HEK293 (cell line): ENCODE results near the gene PCK1.

ENCODE experiments used
- CTCF ChIA-PET: fragments of 350-600 bp; formaldehyde crosslinking; extraction: SDS; loops from one replicate; lab custom pipeline; 2021; ENCODE audit warnings: antibody characterized with exemption; lab: Yijun Ruan, JAX
- POLR2A ChIA-PET: fragments of 300-600 bp; formaldehyde crosslinking; extraction: SDS; loops from one replicate; lab custom pipeline; 2020; ENCODE audit warnings: antibody characterized with exemption, inconsistent platforms; lab: Yijun Ruan, JAX
- H3K27ac ChIP-seq: fragments of 200-500 bp; sonication (Bioruptor generic); 2 replicates; pipeline ENCODE4 v1.5.1; 2014; ENCODE audit warnings: low read depth, low read length, control low read depth, inconsistent platforms; ENCODE audit errors: extremely low read depth
- H3K36me3 ChIP-seq, 2 experiments: fragments of 200-500 bp in 1 of 2; sonication (Bioruptor generic) in 1 of 2; 1 replicate in 1 of 2; 2 replicates in 1 of 2; pipeline ENCODE4 v1.5.1; 2014 to 2017; ENCODE audit warnings: inconsistent platforms in 2 of 2, low read length in 2 of 2; ENCODE audit not compliant: control insufficient read depth in 2 of 2, insufficient read depth in 1 of 2
- H3K4me1 ChIP-seq: fragments of 200-500 bp; sonication (Bioruptor generic); 2 replicates; pipeline ENCODE4 v1.5.1; 2014; ENCODE audit warnings: mild to moderate bottlenecking, low read length, inconsistent platforms; ENCODE audit not compliant: control insufficient read depth, insufficient read depth
- H3K4me3 ChIP-seq: 2 replicates; pipeline ENCODE4 v1.5.1; 2011; ENCODE audit warnings: low read depth, mild to moderate bottlenecking, control low read depth, low read length, moderate library complexity
- H3K9me3 ChIP-seq: fragments of 200-500 bp; sonication (Bioruptor generic); 2 replicates; pipeline ENCODE4 v1.5.1; 2014; ENCODE audit warnings: low read depth, low read length, inconsistent platforms; ENCODE audit not compliant: control insufficient read depth, insufficient read depth
- BCL11B ChIP-seq: fragments of 450-650 bp; formaldehyde crosslinking; IDR thresholded peaks from 2 replicates; pipeline ENCODE4 v1.5.1; 2016; ENCODE audit warnings: low read depth, missing biosample characterization, missing genetic modification characterization
- EGR2 ChIP-seq: fragments of 450-650 bp; formaldehyde crosslinking; IDR thresholded peaks from 2 replicates; pipeline ENCODE4 v1.5.1; 2016; ENCODE audit warnings: low read depth, missing biosample characterization, missing genetic modification characterization
- OSR2 ChIP-seq: fragments of 450-650 bp; formaldehyde crosslinking; IDR thresholded peaks from 2 replicates; pipeline ENCODE4 v1.5.1; 2016; ENCODE audit warnings: missing biosample characterization, missing genetic modification characterization
- REPIN1 ChIP-seq: fragments of 450-650 bp; formaldehyde crosslinking; IDR thresholded peaks from 2 replicates; pipeline ENCODE4 v1.5.1; 2017; ENCODE audit warnings: missing biosample characterization, missing genetic modification characterization, low read depth
- SCRT2 ChIP-seq: fragments of 450-650 bp; formaldehyde crosslinking; IDR thresholded peaks from 2 replicates; pipeline ENCODE4 v1.5.1; 2016; ENCODE audit warnings: missing biosample characterization, missing genetic modification characterization
- TCF7L2 ChIP-seq: IDR thresholded peaks from 2 replicates; pipeline ENCODE4 v1.6.1; 2011; ENCODE audit warnings: low read depth, mild to moderate bottlenecking, inconsistent platforms, low read length, moderate library complexity, borderline replicate concordance
- ZFHX2 ChIP-seq: fragments of 450-650 bp; formaldehyde crosslinking; conservative IDR thresholded peaks from 2 replicates; pipeline ENCODE4 v1.5.1; 2016; ENCODE audit warnings: missing biosample characterization, missing genetic modification characterization
- ZFP3 ChIP-seq: fragments of 450-650 bp; formaldehyde crosslinking; IDR thresholded peaks from 2 replicates; pipeline ENCODE4 v1.5.1; 2016; ENCODE audit warnings: low read depth, missing biosample characterization, missing genetic modification characterization
- ZNF112 ChIP-seq: fragments of 450-650 bp; formaldehyde crosslinking; IDR thresholded peaks from 2 replicates; pipeline ENCODE4 v1.5.0; 2017; ENCODE audit warnings: missing biosample characterization, missing genetic modification characterization
- ZNF132 ChIP-seq: fragments of 450-650 bp; formaldehyde crosslinking; IDR thresholded peaks from 2 replicates; pipeline ENCODE4 v1.5.1; 2017; ENCODE audit warnings: missing biosample characterization, missing genetic modification characterization, borderline replicate concordance
- ZNF223 ChIP-seq: fragments of 450-650 bp; formaldehyde crosslinking; IDR thresholded peaks from 2 replicates; pipeline ENCODE4 v1.5.1; 2016; ENCODE audit warnings: missing biosample characterization, missing genetic modification characterization
- ZNF366 ChIP-seq: fragments of 450-650 bp; formaldehyde crosslinking; conservative IDR thresholded peaks from 2 replicates; pipeline ENCODE4 v1.5.1; 2016; ENCODE audit warnings: missing biosample characterization, missing genetic modification characterization
- ZNF549 ChIP-seq: fragments of 450-650 bp; IDR thresholded peaks from 2 replicates; pipeline ENCODE4 v1.5.1; 2018; ENCODE audit warnings: missing biosample characterization, missing genetic modification characterization, mild to moderate bottlenecking, inconsistent platforms, moderate library complexity
- ZNF670 ChIP-seq: fragments of 450-650 bp; formaldehyde crosslinking; IDR thresholded peaks from 2 replicates; pipeline ENCODE4 v1.5.1; 2016; ENCODE audit warnings: missing biosample characterization, missing genetic modification characterization, low read depth
- ZNF837 ChIP-seq: fragments of 450-650 bp; formaldehyde crosslinking; IDR thresholded peaks from 2 replicates; pipeline ENCODE4 v1.5.1; 2016; ENCODE audit warnings: missing biosample characterization, missing genetic modification characterization
- TF ChIP-seq, protein P1 (sequence below): fragments of 450-650 bp; formaldehyde crosslinking; IDR thresholded peaks from 2 replicates; pipeline ENCODE4 v1.5.1; 2016; ENCODE audit warnings: missing biosample characterization, missing genetic modification characterization
- TF ChIP-seq, protein P2 (sequence below): fragments of 450-650 bp; formaldehyde crosslinking; IDR thresholded peaks from 2 replicates; pipeline ENCODE4 v1.5.1; 2016; ENCODE audit warnings: missing biosample characterization, missing genetic modification characterization
- TF ChIP-seq, protein P3 (sequence below): fragments of 450-650 bp; formaldehyde crosslinking; IDR thresholded peaks from 2 replicates; pipeline ENCODE4 v1.5.1; 2016; ENCODE audit warnings: missing biosample characterization, missing genetic modification characterization
- TF ChIP-seq, protein P4 (sequence below): fragments of 450-650 bp; formaldehyde crosslinking; IDR thresholded peaks from 2 replicates; pipeline ENCODE4 v1.5.1; 2016; ENCODE audit warnings: missing biosample characterization, missing genetic modification characterization
- TF ChIP-seq, protein P5 (sequence below): fragments of 450-650 bp; formaldehyde crosslinking; IDR thresholded peaks from 2 replicates; pipeline ENCODE4 v1.5.1; 2017; ENCODE audit warnings: missing biosample characterization, missing genetic modification characterization
- TF ChIP-seq, protein P6 (sequence below): fragments of 450-650 bp; formaldehyde crosslinking; IDR thresholded peaks from 2 replicates; pipeline ENCODE4 v1.5.1; 2016; ENCODE audit warnings: missing biosample characterization, missing genetic modification characterization
- TF ChIP-seq, protein P7 (sequence below): fragments of 450-650 bp; formaldehyde crosslinking; optimal IDR thresholded peaks from 2 replicates; pipeline ENCODE3; 2016; ENCODE audit warnings: missing biosample characterization, mild to moderate bottlenecking, missing genetic modification characterization

Gene PCK1

DNA sequence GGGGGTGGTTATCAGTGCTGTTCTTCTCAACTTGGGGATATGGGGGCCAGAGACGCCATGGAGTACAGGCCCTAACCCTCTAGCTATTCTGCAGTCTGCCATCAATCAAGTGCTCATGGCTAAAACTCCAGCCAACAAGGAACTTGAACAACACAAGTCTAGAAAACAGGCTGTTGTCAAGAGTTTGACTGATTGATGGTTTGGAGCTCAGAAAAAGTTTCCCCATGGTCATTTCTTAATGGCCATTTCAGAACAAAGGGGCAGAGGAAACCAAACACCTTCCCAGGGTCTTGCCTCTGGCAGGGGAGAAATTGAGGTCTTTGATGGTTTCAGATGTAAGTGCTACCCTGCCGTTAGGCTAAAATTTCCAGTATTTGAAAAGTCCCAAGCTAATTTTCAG, 15.1 kb downstream of the PCK1 start (continued):
- TF ChIP-seq, protein P1, sequence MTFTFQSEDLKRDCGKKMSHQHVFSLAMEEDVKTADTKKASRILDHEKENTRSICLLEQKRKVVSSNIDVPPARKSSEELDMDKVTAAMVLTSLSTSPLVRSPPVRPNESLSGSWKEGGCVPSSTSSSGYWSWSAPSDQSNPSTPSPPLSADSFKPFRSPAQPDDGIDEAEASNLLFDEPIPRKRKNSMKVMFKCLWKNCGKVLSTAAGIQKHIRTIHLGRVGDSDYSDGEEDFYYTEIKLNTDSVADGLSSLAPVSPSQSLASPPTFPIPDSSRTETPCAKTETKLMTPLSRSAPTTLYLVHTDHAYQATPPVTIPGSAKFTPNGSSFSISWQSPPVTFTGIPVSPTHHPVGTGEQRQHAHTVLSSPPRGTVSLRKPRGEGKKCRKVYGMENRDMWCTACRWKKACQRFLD (tag by site-specific recombination) = no peak
- TF ChIP-seq ZNF223 = no peak
- TF ChIP-seq, all 188 proteins: peak for 0

DNA sequence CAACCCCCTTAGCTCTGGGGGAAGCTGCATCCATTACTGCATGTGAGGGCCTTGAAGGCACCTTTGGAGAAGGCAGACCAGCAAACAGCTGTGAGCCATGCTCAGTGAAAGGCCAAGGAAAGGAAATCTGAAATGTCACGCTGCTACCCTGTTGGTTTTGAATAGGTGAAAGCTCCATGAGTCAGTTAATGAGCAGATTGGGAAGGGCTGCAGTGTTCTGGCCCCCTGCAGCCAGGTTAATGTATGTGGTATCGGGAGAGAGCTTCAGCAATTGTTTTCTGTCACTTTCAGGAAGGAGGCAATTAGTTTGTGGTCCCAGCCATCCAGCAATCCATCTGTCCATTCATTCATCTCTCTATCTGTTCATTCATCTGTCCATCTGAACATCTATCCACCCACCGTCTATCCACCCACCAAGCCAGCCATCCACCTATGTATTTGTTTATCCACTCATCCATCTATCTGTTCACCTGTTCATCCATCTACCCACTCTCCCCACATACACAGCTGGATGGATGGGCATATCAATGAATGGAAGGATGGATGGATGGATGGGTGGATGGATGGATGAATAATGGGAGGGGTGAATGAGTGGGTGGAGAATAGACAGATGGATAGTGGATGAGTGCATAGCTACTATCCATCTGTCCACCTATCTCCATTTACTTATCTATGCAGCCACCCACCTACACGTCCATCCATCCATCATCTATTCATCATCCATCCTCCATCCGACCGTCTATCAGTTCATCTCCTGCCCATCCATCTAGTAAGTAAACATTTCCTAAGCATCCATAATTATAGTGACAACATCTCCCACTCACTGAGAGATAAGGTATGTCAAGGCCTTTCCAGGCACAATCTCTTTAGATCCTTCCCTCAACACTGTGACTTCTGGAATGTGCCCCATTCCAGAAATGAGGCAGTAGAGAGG, 16.0 kb downstream of the PCK1 start:
- no peaks in the 10 kb centered on the region for H3K36me3 ChIP-seq
- no peaks in the 10 kb centered on the region for H3K9me3 ChIP-seq
- H3K4me1 ChIP-seq = peaks cover 18% of the 10 kb centered on the region
- POLR2A ChIA-PET = no interaction called here
- no peak overlapping the region for H3K27ac ChIP-seq
- H3K4me3 ChIP-seq = no peak overlapping the region
- CTCF ChIA-PET = interaction anchor here (0.8 to 1.6 kb wide), 2 partner anchors 49 to 228 kb away, joined by 5 to 7 read pairs; no protein-coding TSS in a partner anchor
- no peak for TF ChIP-seq ZNF670 (tag by site-specific recombination)
- TF ChIP-seq BCL11B (tag by site-specific recombination) = no peak
- no peak for TF ChIP-seq ZFP3 (tag by site-specific recombination)
- TF ChIP-seq TCF7L2 = no peak
- no peak for TF ChIP-seq SCRT2
- peak; percentile 93 for TF ChIP-seq EGR2 (tag by site-specific recombination)
- no peak for TF ChIP-seq ZNF837
- TF ChIP-seq, protein P2, sequence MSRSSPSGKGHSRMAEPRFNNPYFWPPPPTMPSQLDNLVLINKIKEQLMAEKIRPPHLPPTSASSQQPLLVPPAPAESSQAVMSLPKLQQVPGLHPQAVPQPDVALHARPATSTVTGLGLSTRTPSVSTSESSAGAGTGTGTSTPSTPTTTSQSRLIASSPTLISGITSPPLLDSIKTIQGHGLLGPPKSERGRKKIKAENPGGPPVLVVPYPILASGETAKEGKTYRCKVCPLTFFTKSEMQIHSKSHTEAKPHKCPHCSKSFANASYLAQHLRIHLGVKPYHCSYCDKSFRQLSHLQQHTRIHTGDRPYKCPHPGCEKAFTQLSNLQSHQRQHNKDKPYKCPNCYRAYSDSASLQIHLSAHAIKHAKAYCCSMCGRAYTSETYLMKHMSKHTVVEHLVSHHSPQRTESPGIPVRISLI (tag by site-specific recombination) = no peak
- no peak for TF ChIP-seq REPIN1 (tag by site-specific recombination)
- TF ChIP-seq ZNF549 (tag by site-specific recombination) = no peak
- TF ChIP-seq OSR2 (tag by site-specific recombination) = no peak
- TF ChIP-seq ZFHX2 (tag by site-specific recombination) = peak; percentile 92
- TF ChIP-seq ZNF112 = no peak
- TF ChIP-seq, protein P3, sequence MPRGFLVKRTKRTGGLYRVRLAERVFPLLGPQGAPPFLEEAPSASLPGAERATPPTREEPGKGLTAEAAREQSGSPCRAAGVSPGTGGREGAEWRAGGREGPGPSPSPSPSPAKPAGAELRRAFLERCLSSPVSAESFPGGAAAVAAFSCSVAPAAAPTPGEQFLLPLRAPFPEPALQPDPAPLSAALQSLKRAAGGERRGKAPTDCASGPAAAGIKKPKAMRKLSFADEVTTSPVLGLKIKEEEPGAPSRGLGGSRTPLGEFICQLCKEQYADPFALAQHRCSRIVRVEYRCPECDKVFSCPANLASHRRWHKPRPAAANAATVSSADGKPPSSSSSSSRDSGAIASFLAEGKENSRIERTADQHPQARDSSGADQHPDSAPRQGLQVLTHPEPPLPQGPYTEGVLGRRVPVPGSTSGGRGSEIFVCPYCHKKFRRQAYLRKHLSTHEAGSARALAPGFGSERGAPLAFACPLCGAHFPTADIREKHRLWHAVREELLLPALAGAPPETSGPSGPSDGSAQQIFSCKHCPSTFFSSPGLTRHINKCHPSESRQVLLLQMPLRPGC = no peak
- TF ChIP-seq, protein P4, sequence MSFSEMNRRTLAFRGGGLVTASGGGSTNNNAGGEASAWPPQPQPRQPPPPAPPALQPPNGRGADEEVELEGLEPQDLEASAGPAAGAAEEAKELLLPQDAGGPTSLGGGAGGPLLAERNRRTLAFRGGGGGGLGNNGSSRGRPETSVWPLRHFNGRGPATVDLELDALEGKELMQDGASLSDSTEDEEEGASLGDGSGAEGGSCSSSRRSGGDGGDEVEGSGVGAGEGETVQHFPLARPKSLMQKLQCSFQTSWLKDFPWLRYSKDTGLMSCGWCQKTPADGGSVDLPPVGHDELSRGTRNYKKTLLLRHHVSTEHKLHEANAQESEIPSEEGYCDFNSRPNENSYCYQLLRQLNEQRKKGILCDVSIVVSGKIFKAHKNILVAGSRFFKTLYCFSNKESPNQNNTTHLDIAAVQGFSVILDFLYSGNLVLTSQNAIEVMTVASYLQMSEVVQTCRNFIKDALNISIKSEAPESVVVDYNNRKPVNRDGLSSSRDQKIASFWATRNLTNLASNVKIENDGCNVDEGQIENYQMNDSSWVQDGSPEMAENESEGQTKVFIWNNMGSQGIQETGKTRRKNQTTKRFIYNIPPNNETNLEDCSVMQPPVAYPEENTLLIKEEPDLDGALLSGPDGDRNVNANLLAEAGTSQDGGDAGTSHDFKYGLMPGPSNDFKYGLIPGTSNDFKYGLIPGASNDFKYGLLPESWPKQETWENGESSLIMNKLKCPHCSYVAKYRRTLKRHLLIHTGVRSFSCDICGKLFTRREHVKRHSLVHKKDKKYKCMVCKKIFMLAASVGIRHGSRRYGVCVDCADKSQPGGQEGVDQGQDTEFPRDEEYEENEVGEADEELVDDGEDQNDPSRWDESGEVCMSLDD (tag by site-specific recombination) = no peak
- no peak for TF ChIP-seq ZNF132 (tag by site-specific recombination)
- TF ChIP-seq, protein P5, sequence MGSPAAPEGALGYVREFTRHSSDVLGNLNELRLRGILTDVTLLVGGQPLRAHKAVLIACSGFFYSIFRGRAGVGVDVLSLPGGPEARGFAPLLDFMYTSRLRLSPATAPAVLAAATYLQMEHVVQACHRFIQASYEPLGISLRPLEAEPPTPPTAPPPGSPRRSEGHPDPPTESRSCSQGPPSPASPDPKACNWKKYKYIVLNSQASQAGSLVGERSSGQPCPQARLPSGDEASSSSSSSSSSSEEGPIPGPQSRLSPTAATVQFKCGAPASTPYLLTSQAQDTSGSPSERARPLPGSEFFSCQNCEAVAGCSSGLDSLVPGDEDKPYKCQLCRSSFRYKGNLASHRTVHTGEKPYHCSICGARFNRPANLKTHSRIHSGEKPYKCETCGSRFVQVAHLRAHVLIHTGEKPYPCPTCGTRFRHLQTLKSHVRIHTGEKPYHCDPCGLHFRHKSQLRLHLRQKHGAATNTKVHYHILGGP (tag by site-specific recombination) = no peak
- peak; percentile 88 for TF ChIP-seq ZNF366
- TF ChIP-seq, protein P6, sequence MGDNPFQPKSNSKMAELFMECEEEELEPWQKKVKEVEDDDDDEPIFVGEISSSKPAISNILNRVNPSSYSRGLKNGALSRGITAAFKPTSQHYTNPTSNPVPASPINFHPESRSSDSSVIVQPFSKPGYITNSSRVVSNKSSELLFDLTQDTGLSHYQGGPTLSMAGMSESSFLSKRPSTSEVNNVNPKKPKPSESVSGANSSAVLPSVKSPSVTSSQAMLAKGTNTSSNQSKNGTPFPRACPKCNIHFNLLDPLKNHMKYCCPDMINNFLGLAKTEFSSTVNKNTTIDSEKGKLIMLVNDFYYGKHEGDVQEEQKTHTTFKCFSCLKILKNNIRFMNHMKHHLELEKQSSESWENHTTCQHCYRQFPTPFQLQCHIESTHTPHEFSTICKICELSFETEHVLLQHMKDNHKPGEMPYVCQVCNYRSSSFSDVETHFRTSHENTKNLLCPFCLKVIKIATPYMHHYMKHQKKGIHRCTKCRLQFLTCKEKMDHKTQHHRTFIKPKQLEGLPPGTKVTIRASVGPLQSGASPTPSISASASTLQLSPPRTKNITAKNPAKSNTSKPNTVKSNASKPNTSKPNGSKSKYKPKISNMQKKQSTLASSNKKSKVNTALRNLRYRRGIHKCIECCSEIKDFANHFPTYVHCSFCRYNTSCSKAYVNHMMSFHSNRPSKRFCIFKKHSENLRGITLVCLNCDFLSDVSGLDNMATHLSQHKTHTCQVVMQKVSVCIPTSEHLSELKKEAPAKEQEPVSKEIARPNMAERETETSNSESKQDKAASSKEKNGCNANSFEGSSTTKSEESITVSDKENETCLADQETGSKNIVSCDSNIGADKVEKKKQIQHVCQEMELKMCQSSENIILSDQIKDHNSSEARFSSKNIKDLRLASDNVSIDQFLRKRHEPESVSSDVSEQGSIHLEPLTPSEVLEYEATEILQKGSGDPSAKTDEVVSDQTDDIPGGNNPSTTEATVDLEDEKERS = no peak
- TF ChIP-seq, protein P7, sequence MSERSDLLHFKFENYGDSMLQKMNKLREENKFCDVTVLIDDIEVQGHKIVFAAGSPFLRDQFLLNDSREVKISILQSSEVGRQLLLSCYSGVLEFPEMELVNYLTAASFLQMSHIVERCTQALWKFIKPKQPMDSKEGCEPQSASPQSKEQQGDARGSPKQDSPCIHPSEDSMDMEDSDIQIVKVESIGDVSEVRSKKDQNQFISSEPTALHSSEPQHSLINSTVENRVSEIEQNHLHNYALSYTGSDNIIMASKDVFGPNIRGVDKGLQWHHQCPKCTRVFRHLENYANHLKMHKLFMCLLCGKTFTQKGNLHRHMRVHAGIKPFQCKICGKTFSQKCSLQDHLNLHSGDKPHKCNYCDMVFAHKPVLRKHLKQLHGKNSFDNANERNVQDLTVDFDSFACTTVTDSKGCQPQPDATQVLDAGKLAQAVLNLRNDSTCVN = no peak
